ENCODE results near the gene SIRPB1. TPM values are rescaled to one million over a fixed set of nuclear protein-coding genes. Genes with fewer than 3 reads are reported as not detected.

Gene SIRPB1
- total and polyA plus RNA-seq, 10 of the 15 experiments (the other 5 are each of a cell fraction or from before 2014, with no cell fraction given) = 3.4 to 33.8 (median 14.1) TPM

GRCh38 chr20:1633535-1633934, 13.7 kb upstream of the SIRPB1 start (continued):
- no peak for TF ChIP-seq FOXK2 (IDR thresholded peaks at IDR 0.05)
- TF ChIP-seq TCF3 (IDR thresholded peaks at IDR 0.05; ENCODE audit: borderline replicate concordance, insufficient read depth, low read depth, low read length) = no peak
- no peak for TF ChIP-seq DPF2 (IDR thresholded peaks at IDR 0.05)
- no peak for TF ChIP-seq ATF7 (IDR thresholded peaks at IDR 0.05; ENCODE audit: low read depth)

- H2AFZ ChIP-seq (ENCODE audit: control insufficient read depth, low read depth, low read length) = no peak overlapping the region
- DNase-seq (ENCODE audit: low read depth, low spot score) (no peak), FAIRE-seq (peak; percentile 89), ATAC-seq (peak; percentile 94)
- 0 out of 2 replicates have a peak overlapping the region, but pooled peaks have one; percentile 31 for H3K4me2 ChIP-seq (ENCODE audit: control insufficient read depth, insufficient read depth)
- H3K36me3 ChIP-seq (ENCODE audit: control insufficient read depth in 2 of 2, insufficient read depth in 2 of 2, low read length in 1 of 2) = no peaks in the 10 kb centered on the region
- H3K27ac ChIP-seq (ENCODE audit: control insufficient read depth, insufficient read depth) = no peak overlapping the region
- no peaks in the 10 kb centered on the region for H3K79me2 ChIP-seq (ENCODE audit: control insufficient read depth, insufficient read depth, low read length)
- no peaks in the 10 kb centered on the region for H3K9me3 ChIP-seq (replicated peaks; ENCODE audit: control insufficient read depth, insufficient read depth, low read length)
- 1% methylated on average over 4 of the region's 4 CpGs for WGBS (ENCODE audit: insufficient coverage, insufficient replicate concordance, low lambda C conversion rate, missing lambda C conversion rate)
- H3K9ac ChIP-seq (ENCODE audit: control insufficient read depth, insufficient read depth, low read length) = no peak overlapping the region
- in situ Hi-C loops (cut with MboI) (no loop called here), intact Hi-C loops (cut with micrococcal nuclease; ENCODE audit: unreplicated experiment) (loop anchor here (5.0 kb wide), 1 partner anchor 125 kb away; no protein-coding TSS in a partner anchor)
- BruUV-seq (replicated peaks) = no TSS peak
- H3K4me1 ChIP-seq (ENCODE audit: control insufficient read depth, insufficient read depth, low read length) = peaks cover 7% of the 10 kb centered on the region
- no peak overlapping the region for H3K4me3 ChIP-seq
- CTCF ChIA-PET = interaction anchor here (0.6 to 1.7 kb wide), 3 partner anchors 19 to 128 kb away, joined by 3 to 5 read pairs (median 4); no protein-coding TSS in a partner anchor
- no peaks in the 10 kb centered on the region for H3K27me3 ChIP-seq (replicated peaks in 1 of 2; ENCODE audit: control insufficient read depth in 2 of 2, insufficient read depth in 2 of 2, low read length in 1 of 2)
- POLR2A ChIA-PET = interaction anchor here (1.0 kb wide), 1 partner anchor 13 kb away, joined by 3 read pairs; the partner anchor contains the start of gene SIRPB1
- SMC1A ChIA-PET (ENCODE audit: uncharacterized antibody, unreplicated experiment) = interaction anchor here (0.7 to 2.5 kb wide), 11 partner anchors 9 to 250 kb away, joined by 3 to 12 read pairs (median 4); no protein-coding TSS in a partner anchor
- RAD21 ChIA-PET (ENCODE audit: unreplicated experiment) = interaction anchor here (1.6 kb wide), 1 partner anchor 123 kb away, joined by 5 read pairs; no protein-coding TSS in a partner anchor
- H4K20me1 ChIP-seq (ENCODE audit: control insufficient read depth, insufficient read depth) = no peaks in the 10 kb centered on the region
- TF ChIP-seq MTA2 (IDR thresholded peaks at IDR 0.05; ENCODE audit: low read depth) = no peak
- no peak for TF ChIP-seq SKIL (IDR thresholded peaks at IDR 0.05; ENCODE audit: low read depth, poor library complexity, severe bottlenecking)
- TF ChIP-seq KAT2A (conservative IDR thresholded peaks at IDR 0.05; ENCODE audit: control insufficient read depth, low read depth, low read length) = no peak
- TF ChIP-seq ETV6 (conservative IDR thresholded peaks at IDR 0.05 in 1 of 2, IDR thresholded peaks at IDR 0.05 in 1 of 2; ENCODE audit: borderline replicate concordance in 1 of 2, low read depth in 1 of 2) = peak in 1 of 2 experiments; percentile 58; a peak in 1 of 4 replicates
- no peak for TF ChIP-seq E2F4 (IDR thresholded peaks at IDR 0.05; ENCODE audit: low read depth, low read length)
- no peak for TF ChIP-seq SREBF2 (IDR thresholded peaks at IDR 0.05; ENCODE audit: low read length)
- no peak for TF ChIP-seq ZBTB4 (CRISPR knock-in tag; IDR thresholded peaks at IDR 0.05)
- TF ChIP-seq CEBPB (IDR thresholded peaks at IDR 0.05; ENCODE audit: borderline replicate concordance in 1 of 2, low read depth in 2 of 2, low read length in 2 of 2) = 0 out of 4 replicates have a peak, but pooled peaks of 1 of the 2 experiments have one; percentile 25
- TF ChIP-seq CBFB (IDR thresholded peaks at IDR 0.05; ENCODE audit: low read depth) = 0 out of 2 replicates have a peak, but pooled peaks have one; percentile 50
- no peak for TF ChIP-seq TCF3 (IDR thresholded peaks at IDR 0.05; ENCODE audit: borderline replicate concordance, insufficient read depth, low read depth, low read length)
- TF ChIP-seq PAX5 (IDR thresholded peaks at IDR 0.05; ENCODE audit: borderline replicate concordance, low read depth, low read length) = peak; percentile 49; the same call in 1 of the 2 replicates
- peak; percentile 70; the same call in 1 of the 2 replicates for TF ChIP-seq BCL11A (IDR thresholded peaks at IDR 0.05; ENCODE audit: low read depth, low read length)
- TF ChIP-seq STAT1 (conservative IDR thresholded peaks at IDR 0.05) = no peak
Measured at GRCh38 chr20:1632178-1632577, 12.4 kb upstream of the SIRPB1 start.
